Articular chondrocyte of knee joint (primary cell): ENCODE measurements around the gene ARAP3. TPM values are rescaled to one million over a fixed set of nuclear protein-coding genes. Genes with fewer than 3 reads are reported as not detected.

Source experiments
- total RNA-seq: library from RNA; depleted of rRNA; stranded (reverse); fragments of >200 nt; gene quantifications from 2 replicates; pipeline ENCODE4 v1.2.3, GENCODE V29; 2012

ARAP3 gene
- 3.8 and 4.4 TPM in 2 replicates for total RNA-seq

GRCh38 chr5:141681695-141682641, at the start of gene ARAP3:
Gene ARAP3 (minus strand): TSS chr5:141682230. CDS start chr5:141680486, 1,744 bp downstream.

GRCh38 chr5:141650851-141651727, 30.9 kb downstream of the ARAP3 start, which contains the start of gene FCHSD1:
Gene FCHSD1 (minus strand): TSS chr5:141651418. CDS start chr5:141651368, 50 bp downstream.

GRCh38 chr5:141636413-141637122, 45.5 kb downstream of the ARAP3 start, which contains the start of the genes HDAC3 and RELL2:
Gene HDAC3 (minus strand): TSS chr5:141636849. CDS start chr5:141636790, 59 bp downstream.
Gene RELL2 (plus strand): TSS chr5:141636997. CDS start chr5:141638226, 1,229 bp downstream.

GRCh38 chr5:141618804-141619554, 63.1 kb downstream of the ARAP3 start, which contains the start of gene DIAPH1:
Gene DIAPH1 (minus strand): TSS chr5:141619000. CDS start chr5:141618914, 86 bp downstream.

Other genes starting within 250 kb of the ARAP3 start
- gene PCDHGC3, start 206.3 kb downstream of the ARAP3 start, total RNA-seq, result 122 and 161 TPM in 2 replicates
- gene PCDHGC4, start 197.2 kb downstream of the ARAP3 start, total RNA-seq, result 5.6 and 6.4 TPM in 2 replicates
- 4.7 and 8.1 TPM in 2 replicates for gene PCDHGC5, start 193.1 kb downstream of the ARAP3 start, total RNA-seq
- 17.8 and 25.5 TPM in 2 replicates for gene DIAPH1, start 63.2 kb downstream of the ARAP3 start, total RNA-seq
- gene HDAC3, start 45.4 kb downstream of the ARAP3 start, total RNA-seq, result 48.6 and 49.3 TPM in 2 replicates
- 1.8 and 2.0 TPM in 2 replicates for gene RELL2, start 45.2 kb downstream of the ARAP3 start, total RNA-seq
- gene FCHSD1, start 30.8 kb downstream of the ARAP3 start, total RNA-seq, result 20.2 and 29.4 TPM in 2 replicates
- gene PCDH1, start 196.2 kb upstream of the ARAP3 start, total RNA-seq, result 0.52 and 1.1 TPM in 2 replicates
- 44.5 and 56.1 TPM in 2 replicates for gene DELE1, start 241.6 kb upstream of the ARAP3 start, total RNA-seq